Kasumi-1 (cell line): ENCODE results near the gene CASKIN2.

Experiments used
- DNase-seq, 2 experiments: peaks; one replicate each; lab custom pipeline; 2025; lab: John Stamatoyannopoulos, UW

Gene CASKIN2, protein sequence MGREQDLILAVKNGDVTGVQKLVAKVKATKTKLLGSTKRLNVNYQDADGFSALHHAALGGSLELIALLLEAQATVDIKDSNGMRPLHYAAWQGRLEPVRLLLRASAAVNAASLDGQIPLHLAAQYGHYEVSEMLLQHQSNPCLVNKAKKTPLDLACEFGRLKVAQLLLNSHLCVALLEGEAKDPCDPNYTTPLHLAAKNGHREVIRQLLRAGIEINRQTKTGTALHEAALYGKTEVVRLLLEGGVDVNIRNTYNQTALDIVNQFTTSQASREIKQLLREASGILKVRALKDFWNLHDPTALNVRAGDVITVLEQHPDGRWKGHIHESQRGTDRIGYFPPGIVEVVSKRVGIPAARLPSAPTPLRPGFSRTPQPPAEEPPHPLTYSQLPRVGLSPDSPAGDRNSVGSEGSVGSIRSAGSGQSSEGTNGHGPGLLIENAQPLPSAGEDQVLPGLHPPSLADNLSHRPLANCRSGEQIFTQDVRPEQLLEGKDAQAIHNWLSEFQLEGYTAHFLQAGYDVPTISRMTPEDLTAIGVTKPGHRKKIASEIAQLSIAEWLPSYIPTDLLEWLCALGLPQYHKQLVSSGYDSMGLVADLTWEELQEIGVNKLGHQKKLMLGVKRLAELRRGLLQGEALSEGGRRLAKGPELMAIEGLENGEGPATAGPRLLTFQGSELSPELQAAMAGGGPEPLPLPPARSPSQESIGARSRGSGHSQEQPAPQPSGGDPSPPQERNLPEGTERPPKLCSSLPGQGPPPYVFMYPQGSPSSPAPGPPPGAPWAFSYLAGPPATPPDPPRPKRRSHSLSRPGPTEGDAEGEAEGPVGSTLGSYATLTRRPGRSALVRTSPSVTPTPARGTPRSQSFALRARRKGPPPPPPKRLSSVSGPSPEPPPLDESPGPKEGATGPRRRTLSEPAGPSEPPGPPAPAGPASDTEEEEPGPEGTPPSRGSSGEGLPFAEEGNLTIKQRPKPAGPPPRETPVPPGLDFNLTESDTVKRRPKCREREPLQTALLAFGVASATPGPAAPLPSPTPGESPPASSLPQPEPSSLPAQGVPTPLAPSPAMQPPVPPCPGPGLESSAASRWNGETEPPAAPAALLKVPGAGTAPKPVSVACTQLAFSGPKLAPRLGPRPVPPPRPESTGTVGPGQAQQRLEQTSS (N-terminal part only)

GRCh38 chr17:75515496-75516254, at the start of gene CASKIN2:
CASKIN2 (minus strand) TSS chr17:75515537; CDS start chr17:75513804, 1,733 bp downstream.
- peak; percentile 86 to 90 for DNase-seq

DNA sequence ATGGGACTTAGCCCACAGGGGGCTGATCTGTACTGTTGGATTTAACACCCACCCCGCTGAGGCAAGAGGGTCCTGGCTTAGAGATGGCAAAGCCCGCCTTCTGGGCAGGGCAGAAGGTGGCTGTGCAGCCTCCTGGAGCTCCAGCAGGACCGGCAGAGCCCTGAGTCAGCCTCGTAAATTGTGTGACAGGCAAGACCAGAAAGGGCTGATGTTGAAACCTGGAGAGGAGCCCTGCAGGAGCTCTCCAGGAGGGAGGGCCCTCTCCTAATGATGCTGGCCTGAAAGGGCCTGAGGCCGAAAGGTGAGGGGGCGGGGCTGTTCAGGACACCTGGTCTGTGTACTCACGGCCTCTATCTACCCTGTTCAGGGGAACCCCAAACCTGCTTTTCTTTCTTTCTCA, 49.7 kb upstream of the CASKIN2 start:
- DNase-seq, result peak in 1 of 2 experiments; percentile 4

DNA sequence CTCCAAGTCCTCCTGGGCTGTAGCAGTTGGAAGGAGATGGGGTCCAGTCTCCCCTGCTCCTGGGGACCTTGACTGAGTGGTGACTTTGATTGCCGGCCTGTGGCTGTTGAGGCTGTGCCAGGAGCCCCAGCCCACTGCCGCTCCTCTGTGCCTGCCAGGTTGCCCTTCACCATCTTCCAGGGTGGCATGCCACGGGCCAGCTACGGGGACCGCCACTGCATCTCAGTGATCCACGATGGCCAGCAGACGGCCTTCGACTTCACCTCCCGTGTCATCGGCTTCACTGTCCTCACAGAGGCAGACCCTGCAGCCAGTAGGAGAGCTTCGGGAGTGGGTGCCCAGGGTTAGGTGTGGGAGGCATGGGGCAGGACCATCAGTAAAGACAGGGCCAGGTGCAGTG, 48.9 kb upstream of the CASKIN2 start:
- no peak for DNase-seq

GRCh38 chr17:75563063-75563758, 47.9 kb upstream of the CASKIN2 start:
- DNase-seq, result no peak

DNA sequence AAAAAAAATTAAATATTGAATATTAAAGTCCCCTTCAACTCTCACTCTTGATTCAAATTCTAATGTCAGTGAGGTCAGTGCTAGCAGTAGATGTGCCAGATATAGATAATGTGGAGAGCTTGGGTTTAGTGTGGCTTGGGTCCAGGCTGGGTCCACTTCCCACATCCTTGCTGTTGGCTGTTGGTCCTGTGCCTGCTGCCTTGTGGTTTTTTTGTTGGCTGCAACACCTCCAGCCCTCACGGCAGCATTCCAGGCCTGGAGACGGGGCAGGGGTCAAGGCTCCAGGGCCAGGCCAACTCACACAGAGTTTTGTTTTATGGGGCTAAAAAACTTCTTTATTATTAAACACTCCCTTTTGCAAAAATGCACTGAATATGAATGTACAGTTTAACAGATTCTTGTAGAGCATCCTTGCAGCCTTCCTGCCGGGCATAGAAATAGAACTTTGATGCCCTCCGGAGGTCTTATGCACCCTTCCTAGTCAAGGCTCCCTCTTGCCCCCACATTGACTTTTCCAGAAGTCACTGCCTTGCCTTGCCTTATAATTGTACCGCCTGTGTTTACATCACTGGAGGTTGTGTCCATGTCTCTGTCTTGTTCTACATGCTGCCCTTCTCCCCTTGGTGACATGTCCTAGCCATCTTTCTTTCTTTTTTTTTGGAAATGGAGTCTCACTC, 46.7 kb upstream of the CASKIN2 start:
- DNase-seq, result peak in 1 of 2 experiments; percentile 17

- DNase-seq, result no peak
Measured at GRCh38 chr17:75559958-75560533, 44.7 kb upstream of the CASKIN2 start.

DNA sequence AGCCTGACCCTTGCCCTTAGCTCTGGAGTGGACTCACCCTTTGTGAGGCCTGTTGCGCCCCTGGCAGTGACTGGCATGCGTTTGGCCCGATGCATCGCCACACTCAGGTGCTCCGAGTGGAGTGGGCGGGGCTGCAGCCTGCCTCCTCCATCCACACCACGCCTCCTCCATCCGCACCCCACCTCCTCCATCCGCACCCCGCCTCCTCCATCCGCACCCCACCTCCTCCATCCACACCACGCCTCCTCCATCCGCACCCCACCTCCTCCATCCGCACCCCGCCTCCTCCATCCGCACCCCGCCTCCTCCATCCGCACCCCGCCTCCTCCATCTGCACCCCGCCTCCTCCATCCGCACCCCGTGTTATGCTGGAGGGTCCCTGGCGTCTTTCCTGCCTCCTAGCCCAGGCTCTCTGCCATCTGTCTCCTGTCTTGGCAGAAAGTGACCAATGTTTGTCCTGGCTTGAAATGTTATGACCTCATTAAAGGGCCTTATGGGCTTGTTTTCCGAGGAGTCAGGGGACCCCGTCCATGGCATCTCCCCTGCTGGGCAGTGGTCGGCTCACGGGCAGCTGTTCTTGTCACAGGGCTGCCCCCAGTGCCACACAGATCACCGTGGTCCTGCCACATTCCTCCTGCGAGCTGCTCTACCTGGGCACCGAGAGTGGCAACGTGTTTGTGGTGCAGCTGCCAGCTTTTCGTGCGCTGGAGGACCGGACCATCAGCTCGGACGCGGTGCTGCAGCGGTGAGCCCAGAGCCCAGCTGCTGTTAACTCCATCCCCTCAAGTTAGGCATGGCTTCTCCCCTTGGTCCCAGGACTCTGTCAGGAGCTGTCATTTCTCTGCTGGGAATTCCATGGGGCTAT, 43.6 kb upstream of the CASKIN2 start:
- no peak for DNase-seq

GRCh38 chr17:75557852-75558665, 42.7 kb upstream of the CASKIN2 start:
- DNase-seq, result no peak

DNA sequence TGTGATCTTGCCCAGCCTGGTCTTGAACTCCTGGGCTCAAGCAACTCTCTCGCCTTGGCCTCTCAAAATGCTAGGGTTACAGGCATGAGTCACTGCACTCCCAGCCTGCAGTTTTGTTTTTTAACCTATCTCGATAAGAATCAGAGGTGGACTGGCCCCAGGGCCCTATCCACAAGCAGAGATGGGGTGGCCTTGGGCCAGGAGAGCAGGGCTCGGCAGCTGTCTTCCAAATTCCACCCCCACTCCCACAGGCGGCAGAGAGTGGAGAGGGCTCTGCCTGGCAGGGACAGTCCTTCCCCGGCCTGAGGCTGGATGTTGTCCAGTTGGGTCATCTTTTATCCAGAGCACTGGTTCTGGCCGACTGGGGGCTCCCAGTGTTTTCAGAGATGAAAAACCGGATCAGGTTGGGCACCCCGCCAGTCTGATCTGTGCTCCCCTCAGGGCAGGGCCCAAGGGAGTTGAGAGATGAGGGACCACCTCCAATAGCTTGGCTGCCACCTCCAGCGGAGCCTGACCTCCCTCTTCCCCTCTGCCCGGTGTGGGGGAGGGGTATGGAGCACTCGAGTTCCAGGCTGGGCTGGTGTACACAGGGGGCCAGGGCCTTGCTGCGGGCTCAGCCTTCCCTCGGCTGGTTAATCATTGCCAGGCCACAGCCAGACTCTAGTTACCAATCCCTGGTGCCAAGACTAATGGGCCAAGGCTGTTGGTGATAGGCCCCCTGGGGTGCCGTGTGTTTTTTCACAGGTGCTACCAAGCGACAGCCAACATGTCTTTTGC, 41.9 kb upstream of the CASKIN2 start:
- no peak for DNase-seq

GRCh38 chr17:75555679-75556153, 40.4 kb upstream of the CASKIN2 start:
- DNase-seq, result no peak

- peak; percentile 83 to 90 for DNase-seq
Measured at GRCh38 chr17:75553295-75554110, 38.2 kb upstream of the CASKIN2 start.

GRCh38 chr17:75552425-75553294, 37.3 kb upstream of the CASKIN2 start:
- no peak for DNase-seq

- no peak for DNase-seq
Measured at GRCh38 chr17:75551266-75551665, 35.9 kb upstream of the CASKIN2 start.

DNA sequence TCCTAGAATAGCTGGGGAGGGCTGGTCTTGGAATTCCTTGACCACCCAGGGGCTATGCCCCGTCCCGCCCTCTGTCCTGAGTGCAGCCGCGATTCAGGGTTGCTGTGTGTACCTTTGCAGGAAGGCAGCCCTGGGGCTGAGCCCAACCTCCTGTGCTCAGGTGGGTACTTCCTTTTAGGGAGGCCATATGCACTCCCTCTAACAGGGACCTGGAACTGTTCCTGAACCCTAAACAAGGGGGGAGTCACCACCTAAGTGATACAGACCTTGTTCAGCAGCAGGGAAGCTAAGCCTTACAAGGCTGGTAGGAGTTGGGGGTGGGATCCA, 34.8 kb upstream of the CASKIN2 start:
- DNase-seq, result no peak
